PC-9 (cell line): Measurements from ENCODE around the gene ASRGL1.

ENCODE experiments used
- CTCF ChIP-seq: fragments of 200-600 bp; sonication (generic); conservative IDR thresholded peaks from 2 replicates; pipeline ENCODE4 v1.6.1; 2017; ENCODE audit warnings: mixed run types, antibody characterized with exemption, mild to moderate bottlenecking, moderate library complexity
- EZH2 ChIP-seq: fragments of 200-600 bp; sonication (generic); IDR thresholded peaks from 2 replicates; pipeline ENCODE4 v1.8.0; 2017; ENCODE audit warnings: antibody characterized with exemption, low read depth

GRCh38 chr11:62341588-62341987, 4.3 kb downstream of the ASRGL1 start:
- TF ChIP-seq CTCF (no peak), EZH2 (no peak)
